ENCODE measurements around the gene SLC25A29.
A peak's percentile ranks its signal among the peaks of the same experiment; 100 is the strongest.
"Not testable (repeated sequence)": the region's sequence is repeated elsewhere in the genome, so short reads cannot be mapped to it uniquely, and the experiment has no call there.

SLC25A29 gene

DNA sequence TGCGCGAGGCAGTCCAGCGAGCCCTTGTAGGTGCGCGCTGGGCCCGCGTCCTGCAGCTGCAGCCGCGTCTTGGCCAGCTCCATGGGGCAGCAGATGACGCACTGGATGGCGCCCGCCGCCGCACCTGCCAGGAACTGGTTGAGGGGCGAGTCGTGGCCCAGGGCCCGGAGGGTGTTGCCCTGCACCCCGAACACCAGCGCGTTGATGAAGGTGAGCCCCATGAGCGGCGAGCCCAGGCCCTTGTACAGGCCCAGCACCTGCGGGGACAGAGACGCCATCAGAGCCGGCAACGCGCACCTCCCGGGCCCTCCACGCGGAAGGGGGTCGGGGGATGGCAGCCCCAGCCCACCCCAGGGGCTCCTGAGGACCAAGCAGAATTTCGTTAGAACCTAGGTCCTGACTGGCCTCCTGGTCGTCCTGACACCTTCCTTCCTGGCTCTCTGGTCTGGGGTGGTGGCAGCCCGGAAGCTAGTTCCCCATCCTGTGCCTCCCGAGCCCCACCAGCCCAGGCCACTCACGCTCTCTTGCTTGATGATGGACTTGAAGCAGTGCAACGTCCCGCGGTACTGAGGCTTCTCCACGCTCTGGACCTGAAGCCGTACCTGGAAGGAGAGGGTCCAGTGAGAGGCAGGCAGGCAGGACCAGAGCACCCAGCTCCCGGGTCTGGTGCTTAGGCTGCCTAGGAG is 13.3 kb downstream of the SLC25A29 start:
- DNase-seq, result no peak

DNA sequence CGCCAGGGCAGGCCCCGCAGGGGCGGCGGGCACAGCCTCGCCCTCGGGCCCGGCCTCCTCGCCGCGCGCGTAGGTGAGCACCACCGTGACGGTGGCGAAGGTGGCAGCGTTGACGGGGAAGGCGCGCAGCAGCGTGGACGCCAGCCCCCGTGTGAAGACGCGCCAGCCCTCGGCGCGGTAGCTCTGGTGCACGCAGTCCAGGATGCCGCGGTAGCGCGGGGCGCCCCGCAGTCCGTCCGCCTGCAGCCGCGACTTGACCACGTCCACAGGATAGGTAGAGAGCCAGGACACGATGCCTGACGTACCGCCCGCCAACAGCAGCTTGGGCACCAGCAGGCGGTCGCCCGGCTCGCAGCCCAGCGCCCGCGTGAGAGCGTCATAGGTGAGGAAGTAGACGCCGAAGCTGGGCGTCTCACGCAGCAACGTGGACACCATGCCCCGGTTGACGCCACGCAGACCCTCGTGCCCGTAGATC is 13.9 kb downstream of the SLC25A29 start:
- DNase-seq, result no peak

DNA sequence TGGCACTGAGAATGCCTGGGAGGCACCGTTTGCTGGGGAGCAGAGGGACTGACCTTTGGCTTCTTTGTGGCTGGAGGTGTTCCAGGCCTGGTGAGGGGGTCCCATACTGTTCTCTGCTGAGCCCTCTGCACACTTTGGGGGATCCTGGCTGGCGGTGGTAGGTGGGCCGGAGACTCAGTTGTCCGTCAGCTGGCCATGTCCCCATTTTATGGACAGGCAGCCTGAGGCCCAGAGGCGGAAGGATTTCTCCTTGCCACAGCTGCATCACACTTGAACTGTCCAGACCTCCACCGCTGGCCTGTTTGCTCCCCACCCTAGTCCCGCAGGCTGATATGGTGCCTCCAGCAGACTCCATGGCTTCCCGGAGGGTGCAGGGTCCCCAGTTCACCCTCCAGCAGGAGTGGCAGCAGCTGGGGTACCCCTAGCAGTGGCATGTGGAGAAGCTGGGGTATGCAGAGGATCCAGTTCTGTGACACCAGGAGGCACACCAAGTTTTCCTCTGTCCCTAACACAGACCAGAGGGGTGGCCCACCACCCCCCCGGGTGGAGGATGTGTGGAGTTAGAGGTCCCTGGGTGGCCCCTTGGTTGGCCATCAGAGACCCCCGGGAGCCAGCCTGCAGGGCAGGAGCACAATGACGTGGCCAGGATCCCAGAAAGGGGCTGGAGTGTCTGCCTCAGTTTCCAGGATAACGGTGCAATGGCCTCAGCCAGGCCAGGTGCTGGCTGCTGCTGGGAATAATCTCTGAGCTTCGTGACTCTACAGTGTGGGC is 14.8 kb downstream of the SLC25A29 start:
- no peak for DNase-seq

DNA sequence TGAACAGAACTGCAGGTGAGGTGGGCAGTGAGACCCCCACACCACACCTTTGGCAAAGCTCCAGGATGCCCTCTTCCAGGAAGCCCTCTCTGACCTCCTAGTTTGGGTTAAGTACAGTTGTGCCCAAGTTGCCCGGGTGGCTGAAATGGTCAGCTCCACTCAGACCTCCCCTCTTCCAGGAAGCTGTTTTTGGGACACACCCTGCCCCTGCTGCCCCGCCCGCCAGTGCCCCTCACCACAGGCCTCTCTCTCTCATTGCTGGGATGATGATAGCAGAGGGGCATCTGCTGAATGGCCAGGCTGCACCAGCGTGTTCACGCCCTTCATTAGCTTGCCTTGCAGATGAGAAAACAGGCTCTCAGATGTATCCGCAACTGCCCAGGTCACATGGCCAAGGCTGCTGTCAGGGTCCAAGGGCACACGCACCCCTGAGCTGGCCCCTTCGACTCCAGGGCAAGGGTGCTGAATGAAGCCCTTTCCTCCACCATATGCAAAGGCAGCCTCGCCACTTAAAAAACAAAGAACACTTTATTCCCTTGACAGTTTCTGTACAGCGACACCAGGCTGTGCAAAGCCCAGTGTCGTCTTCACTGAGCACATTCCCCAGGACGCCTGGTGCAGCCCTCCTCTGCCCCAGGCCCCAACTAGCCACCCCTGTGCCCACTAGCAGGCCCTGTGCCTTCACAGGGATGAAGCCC is 15.5 kb downstream of the SLC25A29 start:
- no peak for DNase-seq

DNA sequence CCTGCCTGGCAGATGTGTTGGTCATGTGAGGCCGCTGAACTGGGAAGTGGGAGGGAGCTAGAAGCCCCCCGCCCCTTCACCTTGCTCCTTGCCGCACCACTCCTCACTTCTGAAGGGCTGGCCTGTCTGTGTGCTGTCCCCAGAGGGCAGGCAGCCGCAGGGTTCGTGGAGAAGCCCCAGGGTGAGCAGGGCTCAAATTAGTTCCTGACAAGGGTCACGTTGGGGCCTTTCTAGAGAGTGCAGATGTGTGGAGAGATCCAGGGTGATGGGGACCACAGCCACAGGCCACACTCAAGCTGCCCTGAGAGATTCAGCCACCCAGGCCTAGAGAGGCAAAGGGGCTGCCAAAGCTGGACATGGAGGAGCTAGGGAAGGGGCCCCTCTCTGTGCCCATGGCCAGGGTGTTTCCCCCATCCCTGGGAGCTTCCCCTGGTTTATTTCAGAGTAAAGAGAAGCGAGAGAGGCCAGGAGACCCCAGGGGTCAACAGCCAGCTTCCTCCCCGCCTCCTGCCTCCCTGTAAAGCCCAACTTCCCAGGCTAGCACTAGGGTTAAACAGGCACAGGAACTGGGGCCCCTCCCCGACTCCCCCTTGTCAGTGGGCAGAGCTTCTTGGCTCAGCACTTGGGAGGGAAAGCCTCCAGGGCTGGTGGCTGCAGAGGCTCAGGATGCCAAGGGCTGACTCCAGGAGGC is 16.2 kb downstream of the SLC25A29 start:
- DNase-seq, result no peak

DNA sequence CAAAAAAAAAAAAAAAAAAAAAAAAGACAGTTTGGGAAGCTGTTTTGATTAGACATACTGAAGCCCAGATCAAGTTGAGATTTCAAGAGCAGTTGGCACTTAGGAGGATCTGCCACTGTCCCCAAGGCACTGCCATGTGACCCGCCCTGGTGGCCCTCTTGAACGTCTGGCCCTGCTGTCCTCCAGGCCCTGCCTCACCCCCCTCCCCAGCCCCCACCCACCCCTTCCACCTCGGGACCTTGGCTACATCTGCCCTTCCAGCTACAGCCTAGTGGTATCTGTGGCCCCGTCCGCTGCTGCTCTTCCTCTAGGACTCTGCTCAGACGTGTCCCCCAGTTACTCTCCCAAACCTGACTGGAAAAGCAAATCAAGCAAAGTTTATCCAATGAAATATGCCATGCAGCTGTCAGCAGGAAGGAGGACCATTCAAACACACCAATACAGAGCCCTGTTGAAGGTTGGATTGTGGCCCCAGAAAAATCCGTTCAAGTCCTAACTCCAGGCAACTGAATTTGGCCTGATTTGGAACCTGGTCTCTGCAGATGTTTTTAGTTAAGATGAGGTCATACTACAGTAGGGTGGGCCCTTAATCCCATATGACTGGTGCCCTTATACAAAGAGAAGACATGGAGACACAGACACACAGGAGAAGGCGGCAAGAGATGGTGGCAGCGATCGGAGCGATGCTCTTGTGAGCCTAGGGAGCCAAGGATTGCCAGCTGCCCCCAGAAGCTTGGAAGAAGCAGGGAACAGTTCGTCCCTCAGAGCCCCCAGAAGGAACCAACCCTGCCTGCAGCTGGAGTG is 17.7 kb downstream of the SLC25A29 start:
- no peak for DNase-seq

DNA sequence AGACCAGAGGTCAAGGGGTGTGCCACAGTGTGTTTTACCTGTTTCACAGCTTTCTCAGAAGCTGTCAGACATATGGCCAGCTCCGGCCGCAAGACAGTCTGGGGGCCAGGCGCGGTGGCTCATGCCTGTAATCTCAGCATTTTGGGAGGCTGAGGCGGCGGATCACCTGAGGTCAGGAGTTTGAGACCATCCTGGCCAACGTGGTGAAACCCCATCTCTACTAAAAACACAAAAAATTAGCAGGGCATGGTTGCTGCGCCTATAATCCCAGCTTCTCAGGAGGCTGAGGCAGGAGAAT is 18.3 kb downstream of the SLC25A29 start:
- not testable (repeated sequence) for DNase-seq

DNA sequence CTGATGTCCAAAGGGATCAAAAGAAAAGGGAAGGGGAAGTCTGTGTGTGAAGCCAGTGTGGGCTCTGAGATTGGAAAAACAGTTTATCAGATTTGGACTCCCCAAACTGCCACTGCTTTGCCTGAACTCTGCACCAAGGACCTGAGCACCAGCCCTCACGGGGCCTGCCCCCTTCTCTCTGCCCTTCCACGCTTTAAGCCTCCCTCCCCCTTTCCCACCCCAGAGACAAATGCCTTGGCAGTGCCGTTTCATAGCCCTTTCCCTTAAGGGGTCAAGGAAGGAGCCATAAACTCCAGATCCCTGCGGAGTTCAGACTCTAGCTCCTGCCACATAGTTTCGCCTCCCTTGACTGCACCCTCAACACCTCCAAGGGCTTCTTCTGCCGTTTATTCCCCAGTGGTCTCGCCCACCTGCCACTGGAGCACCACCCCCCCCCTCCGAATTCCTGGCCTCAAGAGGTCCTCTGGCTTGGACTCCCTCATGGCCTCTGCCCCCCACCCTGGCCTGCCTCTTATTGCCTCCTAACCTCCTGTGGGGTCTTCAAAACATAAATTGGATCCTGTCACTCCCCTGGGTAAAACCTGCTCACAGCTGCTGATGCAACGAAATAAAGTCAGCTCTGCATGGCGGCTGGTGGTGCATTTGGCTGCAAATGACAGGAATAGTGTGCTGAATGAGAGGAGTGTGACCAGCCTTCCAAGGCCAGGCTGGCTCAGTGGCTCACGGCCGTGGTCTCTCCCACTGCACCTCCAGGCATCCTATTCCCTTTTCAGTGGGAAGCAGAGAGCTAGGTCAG is 18.8 kb downstream of the SLC25A29 start:
- no peak for DNase-seq

DNA sequence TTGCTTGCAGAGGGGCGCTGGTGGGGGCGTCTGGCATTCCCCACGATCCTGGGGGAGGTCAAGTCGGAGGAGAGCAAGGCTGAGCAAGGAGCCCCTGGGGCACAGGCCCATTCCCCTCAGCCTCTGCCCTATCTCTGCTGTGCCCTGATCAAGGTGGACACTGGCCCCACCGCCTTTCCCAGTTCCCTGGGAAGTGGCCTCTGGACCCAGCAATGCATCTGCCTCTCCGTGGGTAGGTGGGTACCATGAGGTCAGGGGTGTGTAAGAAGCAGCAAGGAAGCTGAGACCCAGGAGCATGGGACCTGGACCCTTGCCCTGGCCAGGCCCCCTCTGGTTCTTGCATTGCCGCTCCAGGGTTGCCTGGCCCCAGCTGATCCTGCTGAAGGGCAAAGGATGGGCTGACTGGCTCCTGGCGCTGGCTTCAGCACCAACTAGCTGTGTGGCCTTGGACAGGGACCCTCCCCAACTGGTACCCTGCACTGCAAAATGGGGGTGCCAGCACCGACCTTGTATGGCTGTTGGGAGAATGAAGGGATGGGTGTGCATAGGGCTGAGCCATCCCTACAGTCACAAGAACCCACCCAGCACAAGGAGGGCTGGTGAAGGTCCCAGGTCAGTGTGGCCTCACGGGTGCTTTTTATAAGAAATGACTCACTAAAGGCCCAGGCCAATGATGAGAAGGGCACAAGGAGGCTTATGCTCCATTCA is 19.6 kb downstream of the SLC25A29 start:
- no peak for DNase-seq

DNA sequence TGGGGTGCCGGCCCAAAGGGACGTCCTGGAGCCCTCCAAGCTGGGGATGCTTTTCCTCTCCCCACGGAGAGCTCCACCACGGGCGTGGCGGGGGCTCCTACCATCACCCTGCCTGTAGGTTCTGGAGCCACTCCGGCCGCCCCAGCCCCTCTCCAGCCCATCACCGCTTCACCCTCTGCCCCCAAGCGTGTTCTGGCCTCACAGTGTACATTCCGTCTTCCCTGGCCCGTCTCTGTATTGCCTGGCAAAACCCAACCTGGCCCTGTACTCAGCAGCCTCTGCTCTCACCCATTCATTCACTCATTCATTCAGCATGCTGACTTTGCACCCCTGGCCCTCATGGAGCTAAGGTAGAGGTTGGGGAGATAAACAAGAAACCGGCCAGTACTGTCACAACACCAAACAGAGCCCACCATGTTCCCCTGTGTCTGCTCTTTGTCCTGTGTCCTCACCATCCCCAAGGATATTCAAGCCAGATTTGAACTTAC is 20.3 kb downstream of the SLC25A29 start:
- DNase-seq, result no peak

DNA sequence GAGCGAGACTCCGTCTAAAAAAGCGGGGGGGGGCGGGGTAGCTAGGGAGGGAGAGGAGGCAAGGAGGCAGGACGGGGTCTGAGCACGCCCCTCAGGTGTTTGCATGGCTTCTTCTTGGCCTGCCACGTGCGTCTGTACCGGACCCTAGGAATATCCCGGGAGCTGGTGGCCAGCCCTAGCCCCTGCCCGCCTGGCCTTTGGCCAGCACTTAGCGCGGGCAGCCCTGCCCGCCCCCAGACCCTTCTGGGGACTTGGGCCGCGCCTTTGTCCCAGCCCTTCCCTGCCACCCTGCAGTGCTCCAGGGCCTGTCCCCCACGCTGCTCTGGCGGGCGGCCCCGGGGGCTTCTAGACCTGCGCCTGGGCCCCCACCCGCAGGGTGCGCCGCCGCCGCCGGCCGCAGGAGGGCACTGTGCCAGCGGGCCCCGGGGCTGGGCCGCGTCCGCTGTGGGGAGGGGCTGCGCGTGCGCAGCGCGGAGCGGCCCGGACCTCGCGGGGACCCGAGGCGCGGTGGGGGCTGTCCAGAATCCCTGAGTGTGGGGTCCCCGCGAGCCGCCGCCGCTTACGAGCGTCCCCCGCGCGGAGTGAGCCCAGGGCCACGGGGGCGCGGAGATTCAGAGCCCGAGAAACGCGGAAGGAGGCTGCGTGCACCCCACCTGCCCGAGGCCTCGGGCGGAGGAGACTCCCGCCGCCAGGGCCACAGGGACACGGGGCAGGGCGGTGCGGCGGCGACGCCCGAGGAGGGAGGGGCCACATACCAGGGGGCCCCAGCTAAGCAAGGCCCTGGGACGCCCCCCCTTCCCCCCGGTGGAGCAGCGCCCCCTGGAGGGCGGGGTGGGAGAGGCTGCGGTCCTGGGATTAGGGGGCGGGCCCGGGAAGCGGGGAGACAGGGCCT is 21.0 kb downstream of the SLC25A29 start:
- peak; percentile 34 for DNase-seq

DNA sequence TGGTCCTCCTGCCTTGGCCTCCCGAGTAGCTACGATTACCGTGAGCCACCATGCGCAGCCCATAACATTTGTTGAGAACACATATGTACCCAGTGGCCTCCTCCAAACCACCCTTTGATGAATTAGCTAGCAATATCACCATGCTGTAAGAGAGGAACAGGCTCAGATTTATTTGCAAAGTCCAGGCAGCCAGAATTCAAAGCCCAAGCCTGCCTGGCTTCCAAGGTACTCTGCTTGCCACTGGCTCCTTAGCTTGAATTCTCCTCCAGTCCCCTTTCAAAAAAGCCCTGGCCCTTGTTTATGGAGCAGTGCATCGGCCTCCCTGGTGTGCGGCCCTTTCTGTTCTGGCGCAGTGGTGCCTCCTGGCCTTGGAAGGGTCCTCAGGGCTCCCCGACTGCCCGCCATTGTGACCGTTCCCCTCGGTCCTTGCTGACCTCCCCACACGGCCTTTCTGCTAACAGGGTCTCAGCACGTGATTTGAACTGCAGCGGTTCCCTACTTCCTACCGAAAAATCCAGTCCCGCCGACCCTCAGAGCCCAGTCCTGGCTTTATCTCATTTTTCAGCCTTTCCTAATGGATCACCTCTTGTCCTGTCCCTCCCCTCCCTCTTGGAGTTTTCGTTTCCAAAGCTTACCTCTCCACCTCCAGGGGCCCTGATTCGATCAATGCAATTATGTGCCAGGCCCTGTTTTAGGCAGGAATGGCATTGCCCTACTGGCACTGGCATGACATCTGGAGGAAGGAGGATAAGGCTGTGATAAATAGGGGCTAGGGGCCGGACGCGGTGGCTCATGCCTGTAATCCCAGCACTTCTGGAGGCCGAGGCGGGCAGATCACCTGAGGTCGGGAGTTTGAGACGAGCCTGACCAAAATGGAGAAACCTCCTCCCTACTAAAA is 22.0 kb downstream of the SLC25A29 start:
- DNase-seq, result no peak

DNA sequence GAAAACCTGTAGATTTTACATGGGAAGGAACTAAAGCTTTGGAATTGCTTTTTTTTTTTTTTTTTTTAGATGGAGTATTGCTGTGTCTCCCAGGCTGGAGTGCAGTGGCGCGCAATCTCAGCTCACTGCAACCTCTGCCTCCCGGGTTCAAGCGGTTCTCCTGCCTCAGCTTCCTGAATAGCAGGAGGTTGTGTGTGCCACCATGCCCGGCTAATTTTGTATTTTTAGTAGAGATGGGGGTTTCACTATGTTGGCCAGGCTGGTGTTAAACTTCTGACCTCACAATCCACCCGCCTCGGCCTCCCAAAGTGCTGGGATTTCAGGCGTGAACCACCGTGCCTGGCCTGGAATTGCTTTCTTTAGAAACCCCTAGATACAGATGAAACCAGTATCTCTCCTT is 22.8 kb downstream of the SLC25A29 start:
- DNase-seq, result not testable (repeated sequence)

DNA sequence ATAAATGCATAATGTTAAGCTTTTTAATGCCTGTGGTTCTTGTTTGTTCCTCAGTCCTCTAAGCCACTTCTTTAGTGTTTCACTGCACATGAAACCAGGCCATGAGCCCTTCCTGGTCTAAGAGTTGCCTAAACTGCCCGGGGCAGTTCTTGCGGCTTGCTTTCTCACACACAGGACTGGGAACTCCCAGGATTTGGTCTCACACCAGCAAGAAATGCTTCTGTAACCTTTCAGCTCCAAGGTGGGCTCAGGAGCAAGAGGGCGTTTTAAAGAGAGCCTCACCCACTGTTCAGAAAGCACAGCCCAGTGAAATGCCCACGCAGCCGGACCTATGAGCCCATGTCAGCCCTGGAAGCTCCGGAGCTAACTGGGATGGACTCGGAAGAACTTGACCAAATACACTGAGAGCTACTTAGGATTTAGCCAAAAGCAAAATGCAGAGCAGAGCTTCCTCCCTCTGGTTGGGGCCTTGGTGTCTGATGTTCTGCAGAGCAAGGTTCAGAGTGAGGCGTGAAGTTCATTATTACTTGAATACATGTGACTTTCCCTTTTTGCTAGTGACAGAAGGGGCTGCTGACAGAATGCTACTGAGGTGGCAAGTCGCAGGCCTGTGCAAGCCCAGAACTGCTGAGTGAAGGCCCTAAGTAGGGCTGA is 23.4 kb downstream of the SLC25A29 start:
- no peak for DNase-seq

DNA sequence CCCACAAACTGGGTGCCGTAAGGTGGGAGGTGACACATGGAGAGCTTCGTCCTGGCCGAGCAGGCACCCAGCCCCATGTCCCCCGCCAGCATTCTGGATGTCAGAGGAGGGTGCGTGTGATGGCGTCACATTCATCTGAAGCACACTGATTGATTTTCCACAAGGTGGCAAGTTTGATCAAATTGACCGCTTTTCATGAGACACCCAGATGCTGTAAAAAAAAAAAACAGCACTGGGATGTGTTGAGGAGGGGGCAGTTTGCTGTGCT is 24.2 kb downstream of the SLC25A29 start:
- DNase-seq, result no peak

DNA sequence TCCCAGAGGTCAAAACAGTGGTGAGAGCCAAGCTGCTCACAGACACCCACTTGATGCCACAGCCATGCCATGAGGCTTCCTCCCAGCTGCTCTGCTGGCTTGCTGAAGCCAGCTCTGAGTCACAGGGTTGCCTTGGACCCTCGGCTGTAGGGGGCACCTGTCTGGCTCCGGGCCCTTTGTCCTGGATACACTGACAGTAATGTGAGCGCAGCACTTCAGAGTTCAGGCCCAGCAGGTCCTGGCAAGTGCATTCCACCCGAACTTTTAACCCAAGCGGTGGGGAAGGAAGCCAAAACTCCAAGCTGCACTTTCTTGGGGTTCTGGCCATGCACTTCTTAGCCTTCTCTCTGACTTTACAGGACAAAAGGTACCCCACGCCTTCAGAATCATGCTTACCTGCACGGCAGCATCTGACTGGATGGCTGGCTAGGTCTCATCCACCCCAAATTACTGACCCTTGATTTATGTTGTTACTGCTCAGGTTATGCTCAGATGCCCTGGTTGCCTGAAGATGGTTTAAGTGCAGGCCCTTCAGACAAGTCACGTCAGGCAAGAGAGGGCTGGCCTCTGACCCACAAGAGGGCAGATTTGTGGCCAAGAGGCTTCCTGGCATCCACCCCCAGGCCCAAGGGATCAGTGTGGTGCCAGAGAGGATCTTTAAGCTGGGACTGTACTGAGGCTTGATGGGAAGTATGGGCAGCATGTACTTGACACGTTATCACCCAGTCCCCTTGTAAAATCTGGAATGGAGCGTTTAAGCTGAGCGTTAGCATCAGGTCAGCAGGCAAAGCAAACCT is 24.8 kb downstream of the SLC25A29 start:
- no peak for DNase-seq

DNA sequence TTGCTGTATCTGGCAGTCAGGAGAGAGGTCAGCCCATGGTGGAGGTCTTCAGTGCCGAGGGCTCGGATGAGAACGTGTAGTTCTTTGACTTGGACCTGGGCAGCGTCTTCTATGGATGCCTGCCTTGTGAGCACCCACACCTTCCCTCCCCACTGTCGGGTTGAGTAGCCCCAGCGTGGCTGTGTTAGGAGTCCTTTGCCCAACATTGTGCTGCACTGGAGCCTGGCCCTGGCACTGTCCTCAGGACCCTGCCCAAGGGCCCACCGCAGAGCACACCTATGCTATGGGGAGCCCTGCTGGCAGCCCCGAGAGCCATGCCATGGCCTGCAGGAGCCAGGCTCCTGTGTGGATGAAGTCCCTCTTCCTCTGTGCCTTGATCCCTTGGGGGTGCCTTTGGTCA is 26.7 kb downstream of the SLC25A29 start:
- no peak for DNase-seq

DNA sequence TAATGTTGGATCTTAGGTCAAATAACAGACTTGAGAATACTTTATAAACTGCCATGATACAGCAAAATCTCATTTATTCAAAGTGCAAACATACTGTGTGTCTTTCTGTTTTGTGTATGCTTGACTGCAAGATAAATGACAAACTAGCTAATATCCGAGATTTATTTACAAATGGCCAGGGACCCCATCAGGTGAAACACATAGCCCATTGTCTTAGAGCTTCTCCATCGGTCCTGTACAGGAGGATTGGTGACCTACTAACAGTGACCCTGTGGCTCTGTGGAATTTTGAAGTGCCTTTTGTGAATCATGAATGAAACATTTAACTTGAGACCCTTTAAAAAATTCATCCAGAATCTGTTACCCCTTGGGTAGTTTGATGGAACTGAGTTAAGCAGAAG is 27.1 kb downstream of the SLC25A29 start:
- no peak for DNase-seq
